ENCODE measurements around the gene TUBB3. TPM values are rescaled to one million over a fixed set of nuclear protein-coding genes. Genes with fewer than 3 reads are reported as not detected.

TUBB3 gene
- total RNA-seq, 1 donor from 2014 or later: 541 TPM

- no peaks in the 10 kb centered on the region for H3K27me3 Mint-ChIP-seq (ENCODE audit: low read depth)
- H3K36me3 Mint-ChIP-seq (ENCODE audit: low read depth): peaks cover 19% of the 10 kb centered on the region
- H3K4me1 Mint-ChIP-seq: no peaks in the 10 kb centered on the region
- DNase-seq (ENCODE audit: low read depth, low spot score): no peak
- H3K27ac Mint-ChIP-seq (ENCODE audit: unreplicated experiment): no peak overlapping the region
- TF ChIP-seq CTCF (conservative IDR thresholded peaks at IDR 0.05): no peak
- H3K4me3 Mint-ChIP-seq: no peak overlapping the region
- H3K9me3 Mint-ChIP-seq: no peaks in the 10 kb centered on the region
These were observed 39.6 kb upstream of the TUBB3 start for GRCh38 chr16:89883346-89884040.

GRCh38 chr16:89884041-89884421, 39.1 kb upstream of the TUBB3 start:
- Mint-ChIP-seq H3K9me3 (no peaks in the 10 kb centered on the region), H3K27ac (ENCODE audit: unreplicated experiment) (no peak overlapping the region), H3K27me3 (ENCODE audit: low read depth) (no peaks in the 10 kb centered on the region), H3K4me1 (no peaks in the 10 kb centered on the region), H3K36me3 (ENCODE audit: low read depth) (peaks cover 19% of the 10 kb centered on the region), H3K4me3 (no peak overlapping the region)
- no peak for TF ChIP-seq CTCF (conservative IDR thresholded peaks at IDR 0.05)
- DNase-seq (ENCODE audit: low read depth, low spot score): no peak

GRCh38 chr16:89887243-89887642, 35.9 kb upstream of the TUBB3 start:
- DNase-seq (ENCODE audit: low read depth, low spot score): no peak
- H3K4me3 Mint-ChIP-seq: no peak overlapping the region
- peaks cover 22% of the 10 kb centered on the region for H3K36me3 Mint-ChIP-seq (ENCODE audit: low read depth)
- no peak for TF ChIP-seq CTCF (conservative IDR thresholded peaks at IDR 0.05)
- H3K27ac Mint-ChIP-seq (ENCODE audit: unreplicated experiment): no peak overlapping the region
- H3K4me1 Mint-ChIP-seq: peaks cover 10% of the 10 kb centered on the region
- no peaks in the 10 kb centered on the region for H3K27me3 Mint-ChIP-seq (ENCODE audit: low read depth)
- no peaks in the 10 kb centered on the region for H3K9me3 Mint-ChIP-seq

- DNase-seq (ENCODE audit: low read depth, low spot score): no peak
- Mint-ChIP-seq H3K9me3 (no peaks in the 10 kb centered on the region), H3K36me3 (ENCODE audit: low read depth) (peaks cover 12% of the 10 kb centered on the region), H3K27ac (ENCODE audit: unreplicated experiment) (peak overlapping the region; percentile 83), H3K4me3 (no peak overlapping the region), H3K27me3 (ENCODE audit: low read depth) (no peaks in the 10 kb centered on the region), H3K4me1 (peaks cover 10% of the 10 kb centered on the region)
- TF ChIP-seq CTCF (conservative IDR thresholded peaks at IDR 0.05): no peak
These were observed 32.9 kb upstream of the TUBB3 start for GRCh38 chr16:89890200-89890599.

- peak overlapping the region; percentile 62 for H3K27ac Mint-ChIP-seq (ENCODE audit: unreplicated experiment)
- peaks cover 9% of the 10 kb centered on the region for H3K36me3 Mint-ChIP-seq (ENCODE audit: low read depth)
These were observed 32.1 kb upstream of the TUBB3 start for GRCh38 chr16:89890886-89891657.

More at GRCh38 chr16:89890886-89891657, 32.1 kb upstream of the TUBB3 start:
- DNase-seq (ENCODE audit: low read depth, low spot score): no peak
- no peak for TF ChIP-seq CTCF (conservative IDR thresholded peaks at IDR 0.05)
- H3K4me1 Mint-ChIP-seq: peaks cover 10% of the 10 kb centered on the region
- H3K27me3 Mint-ChIP-seq (ENCODE audit: low read depth): no peaks in the 10 kb centered on the region
- H3K9me3 Mint-ChIP-seq: no peaks in the 10 kb centered on the region
- peak overlapping the region; percentile 36 for H3K4me3 Mint-ChIP-seq
